Stimulated activated CD4-positive, alpha-beta T cell treated with anti-CD3 and anti-CD28 coated beads, TNF-alpha, amount 100 ng/mL, for 4 hours (primary cell): Measurements from ENCODE around the gene FOLR3.
"Not testable (repeated sequence)": the region's sequence is repeated elsewhere in the genome, so short reads cannot be mapped to it uniquely, and the experiment has no call there.

Experiments used
- DNase-seq, 3 experiments: peaks; one replicate each; pipeline ENCODE4 v3.0.0-alpha.2; 2020; ENCODE audit warnings: low read depth in 3 of 3

FOLR3 gene

GRCh38 chr11:72123117-72123653 is 12.3 kb upstream of the FOLR3 start:
- DNase-seq: no peak

- DNase-seq: no peak
Measured at GRCh38 chr11:72124046-72124445, 11.5 kb upstream of the FOLR3 start.

- no peak for DNase-seq
Measured at GRCh38 chr11:72125956-72126355, 9.6 kb upstream of the FOLR3 start.

- DNase-seq: no peak
Measured at GRCh38 chr11:72127923-72128322, 7.6 kb upstream of the FOLR3 start.

- DNase-seq: no peak
Measured at GRCh38 chr11:72129381-72129780, 6.1 kb upstream of the FOLR3 start.

GRCh38 chr11:72132646-72133045 is 2.9 kb upstream of the FOLR3 start:
- DNase-seq: no peak

- DNase-seq: no peak
Measured at GRCh38 chr11:72135891-72136683, 562 bp downstream of the FOLR3 start.

GRCh38 chr11:72136684-72137262 is 1.2 kb downstream of the FOLR3 start:
- DNase-seq: no peak

- DNase-seq: no peak
Measured at GRCh38 chr11:72138821-72139390, 3.4 kb downstream of the FOLR3 start.

- no peak for DNase-seq
Measured at GRCh38 chr11:72139500-72139899, 4.0 kb downstream of the FOLR3 start.

GRCh38 chr11:72140661-72141060 is 5.1 kb downstream of the FOLR3 start:
- no peak for DNase-seq

- no peak for DNase-seq
Measured at GRCh38 chr11:72141066-72141465, 5.5 kb downstream of the FOLR3 start.

- not testable (repeated sequence) for DNase-seq
Measured at GRCh38 chr11:72142086-72142485, 6.6 kb downstream of the FOLR3 start.

- not testable (repeated sequence) for DNase-seq
Measured at GRCh38 chr11:72142543-72142942, 7.0 kb downstream of the FOLR3 start.

- DNase-seq: no peak
Measured at GRCh38 chr11:72144807-72145565, 9.5 kb downstream of the FOLR3 start.

- no peak for DNase-seq
Measured at GRCh38 chr11:72146625-72147024, 11.1 kb downstream of the FOLR3 start.

- no peak for DNase-seq
Measured at GRCh38 chr11:72150882-72151281, 15.4 kb downstream of the FOLR3 start.

- not testable (repeated sequence) for DNase-seq
Measured at GRCh38 chr11:72153874-72154273, 18.3 kb downstream of the FOLR3 start.

- DNase-seq: no peak
Measured at GRCh38 chr11:72154816-72155215, 19.3 kb downstream of the FOLR3 start.

- DNase-seq: no peak
Measured at GRCh38 chr11:72155751-72156150, 20.2 kb downstream of the FOLR3 start.

GRCh38 chr11:72157131-72157530 is 21.6 kb downstream of the FOLR3 start:
- no peak for DNase-seq

GRCh38 chr11:72160319-72160718 is 24.8 kb downstream of the FOLR3 start:
- no peak for DNase-seq
